Osteoblast (primary cell): ENCODE data around the gene XG. TPM values are rescaled to one million over a fixed set of nuclear protein-coding genes. Genes with fewer than 3 reads are reported as not detected.
A peak's percentile ranks its signal among the peaks of the same experiment; 100 is the strongest.
"Not testable (repeated sequence)": the region's sequence is repeated elsewhere in the genome, so short reads cannot be mapped to it uniquely, and the experiment has no call there.

Source experiments
- DNase-seq: peaks from one replicate; pipeline ENCODE4 v3.0.0; 2011; ENCODE audit warnings: low spot score, mixed read lengths; ENCODE audit not compliant: insufficient read length; ENCODE audit errors: missing footprints
- H2AFZ ChIP-seq: 2 replicates; pipeline ENCODE4 v1.6.0; 2011; ENCODE audit warnings: mild to moderate bottlenecking, low read length
- H3K27ac ChIP-seq: 2 replicates; pipeline ENCODE4 v1.5.1; 2011; ENCODE audit warnings: mild to moderate bottlenecking, low read depth, low read length, moderate library complexity
- H3K27me3 ChIP-seq: 2 replicates; pipeline ENCODE4 v1.6.0; 2012; ENCODE audit warnings: mild to moderate bottlenecking, control low read depth, inconsistent platforms, low read length, moderate library complexity; ENCODE audit not compliant: insufficient read depth
- H3K36me3 ChIP-seq: 2 replicates; pipeline ENCODE4 v1.5.1; 2011; ENCODE audit warnings: mild to moderate bottlenecking, low read length, control low read depth, moderate library complexity; ENCODE audit not compliant: insufficient read depth
- H3K4me1 ChIP-seq: 2 replicates; pipeline ENCODE4 v1.5.1; 2011; ENCODE audit warnings: mild to moderate bottlenecking, low read length, control low read depth, moderate library complexity; ENCODE audit not compliant: insufficient read depth
- H3K4me2 ChIP-seq: 2 replicates; pipeline ENCODE4 v1.6.0; 2011; ENCODE audit warnings: mild to moderate bottlenecking, low read length; ENCODE audit not compliant: insufficient read depth
- H3K4me3 ChIP-seq: fragments of 200-600 bp; sonication (generic); 3 replicates; pipeline ENCODE4 v1.5.1; 2012; ENCODE audit warnings: mild to moderate bottlenecking, low read length, inconsistent platforms; ENCODE audit not compliant: insufficient read depth
- H3K79me2 ChIP-seq: 2 replicates; pipeline ENCODE4 v1.6.0; 2012; ENCODE audit warnings: mild to moderate bottlenecking, low read length, control low read depth, inconsistent platforms; ENCODE audit not compliant: insufficient read depth
- H3K9me3 ChIP-seq: 2 replicates; pipeline ENCODE4 v1.5.1; 2011; ENCODE audit warnings: low read depth, low read length, control low read depth
- H4K20me1 ChIP-seq: 2 replicates; pipeline ENCODE4 v1.6.0; 2012; ENCODE audit warnings: mild to moderate bottlenecking, low read length, control low read depth; ENCODE audit not compliant: insufficient read depth
- CTCF ChIP-seq: IDR thresholded peaks from 2 replicates; pipeline ENCODE4 v1.5.1; 2011; ENCODE audit warnings: mild to moderate bottlenecking, low read depth, low read length, moderate library complexity; ENCODE audit errors: extremely low read depth
- total RNA-seq: library from RNA; depleted of rRNA; stranded (reverse); fragments of >200 nt; gene quantifications from 2 replicates; pipeline ENCODE4 v1.2.3, GENCODE V29; 2012

Gene XG
- total RNA-seq, 1 donor, result 4.0 TPM

DNA sequence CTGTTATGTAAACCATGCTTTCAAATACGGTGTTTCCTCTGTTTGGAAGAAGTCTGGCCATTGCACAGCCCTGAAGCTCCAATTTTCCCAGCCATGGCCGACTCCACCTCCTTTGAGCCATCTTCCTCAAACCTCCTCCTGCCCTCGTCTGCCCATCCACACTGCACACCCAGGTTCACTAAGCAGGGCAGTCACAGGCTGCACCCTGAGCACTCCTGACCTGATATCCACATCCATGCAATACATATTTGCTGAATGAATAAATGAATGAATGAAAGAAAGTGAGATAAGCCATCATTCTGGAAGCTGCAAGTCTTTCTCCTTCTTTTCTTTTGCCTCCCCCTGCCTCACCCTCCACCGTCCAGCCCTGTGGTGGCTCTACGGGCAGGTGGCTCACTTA is 22.2 kb downstream of the XG start:
- H4K20me1 ChIP-seq, result no peaks in the 10 kb centered on the region
- H3K4me1 ChIP-seq, result no peaks in the 10 kb centered on the region
- no peak for DNase-seq
- H3K4me2 ChIP-seq, result no peak overlapping the region
- H3K36me3 ChIP-seq, result no peaks in the 10 kb centered on the region
- H2AFZ ChIP-seq, result no peak overlapping the region
- no peaks in the 10 kb centered on the region for H3K79me2 ChIP-seq
- H3K9me3 ChIP-seq, result peaks cover 5% of the 10 kb centered on the region
- TF ChIP-seq CTCF, result no peak
- peaks cover 9% of the 10 kb centered on the region for H3K27me3 ChIP-seq
- no peak overlapping the region for H3K27ac ChIP-seq
- no peak overlapping the region for H3K4me3 ChIP-seq

- no peaks in the 10 kb centered on the region for H3K79me2 ChIP-seq
- no peak overlapping the region for H3K27ac ChIP-seq
- no peak for TF ChIP-seq CTCF
- H3K9me3 ChIP-seq, result peaks cover 5% of the 10 kb centered on the region
- no peak overlapping the region for H3K4me2 ChIP-seq
- no peaks in the 10 kb centered on the region for H4K20me1 ChIP-seq
- DNase-seq, result no peak
- peaks cover 9% of the 10 kb centered on the region for H3K27me3 ChIP-seq
- H2AFZ ChIP-seq, result no peak overlapping the region
- no peaks in the 10 kb centered on the region for H3K36me3 ChIP-seq
- no peaks in the 10 kb centered on the region for H3K4me1 ChIP-seq
- no peak overlapping the region for H3K4me3 ChIP-seq
Observed at GRCh38 chrX:2774776-2775175, 22.9 kb downstream of the XG start.

- peaks cover 24% of the 10 kb centered on the region for H3K27me3 ChIP-seq
- H3K4me2 ChIP-seq, H4K20me1 ChIP-seq, H3K36me3 ChIP-seq, H3K27ac ChIP-seq, H3K4me3 ChIP-seq, H3K79me2 ChIP-seq, DNase-seq, H3K9me3 ChIP-seq, H2AFZ ChIP-seq, H3K4me1 ChIP-seq: not testable (repeated sequence)
Observed at GRCh38 chrX:2780472-2781225, 28.8 kb downstream of the XG start.

- Histone ChIP-seq H3K36me3 (no peaks in the 10 kb centered on the region), H3K4me2 (peak overlapping the region; percentile 10), H4K20me1 (no peaks in the 10 kb centered on the region), H3K4me3 (no peak overlapping the region), H3K27ac (no peak overlapping the region), H2AFZ (no peak overlapping the region), H3K27me3 (peaks cover 24% of the 10 kb centered on the region), H3K9me3 (no peaks in the 10 kb centered on the region), H3K4me1 (no peaks in the 10 kb centered on the region), H3K79me2 (no peaks in the 10 kb centered on the region)
- TF ChIP-seq CTCF, result no peak
- DNase-seq, result no peak
Observed at GRCh38 chrX:2781226-2781571, 29.4 kb downstream of the XG start.
